CD1c-positive myeloid dendritic cell (primary cell): ENCODE measurements around the gene NR2F1.

Experiments used
- DNase-seq: peaks from one replicate; pipeline ENCODE4 v3.0.0-alpha.2; 2016; ENCODE audit errors: extremely low spot score

NR2F1 gene

DNA sequence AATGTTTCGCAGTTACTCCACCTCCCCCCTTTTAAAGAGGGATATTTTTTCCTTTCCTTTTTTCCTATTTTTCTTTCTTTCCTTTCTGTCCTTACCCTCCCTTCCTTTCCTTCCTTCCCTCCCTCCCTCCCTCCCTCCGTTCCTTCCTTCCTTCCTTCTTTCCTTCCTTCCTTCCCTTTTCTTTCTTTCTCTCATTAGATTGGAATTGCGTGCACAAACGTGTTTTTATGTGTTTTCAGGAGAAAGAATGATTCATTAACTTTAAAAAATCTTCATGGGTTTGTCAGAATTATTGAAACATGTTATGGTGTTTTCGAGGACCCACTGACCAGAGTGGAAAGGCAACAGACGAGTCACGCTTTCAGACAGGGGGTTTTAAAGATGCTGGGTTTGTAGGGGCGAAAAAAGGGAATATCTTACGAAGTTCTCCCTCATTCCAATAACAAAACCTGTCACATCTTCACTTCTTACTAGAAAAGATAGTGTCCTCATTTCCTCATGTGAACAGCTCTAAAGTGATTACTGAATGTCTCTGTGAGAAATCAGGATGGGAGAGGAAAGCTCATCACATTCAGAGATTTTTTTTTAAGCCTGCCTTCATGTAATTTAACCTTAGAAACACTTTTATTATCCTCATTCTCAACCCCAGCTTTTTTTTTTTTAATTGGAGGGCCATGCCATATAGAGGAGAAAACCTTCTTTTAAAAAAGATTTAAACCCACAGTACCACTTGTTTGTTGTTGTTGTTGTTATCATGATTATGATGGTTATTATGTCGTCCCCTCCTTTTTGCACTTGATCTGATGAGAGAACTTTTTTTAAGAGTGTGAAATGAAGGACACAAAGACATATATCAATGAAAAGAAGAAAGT is 21.9 kb downstream of the NR2F1 start:
- DNase-seq, result no peak

DNA sequence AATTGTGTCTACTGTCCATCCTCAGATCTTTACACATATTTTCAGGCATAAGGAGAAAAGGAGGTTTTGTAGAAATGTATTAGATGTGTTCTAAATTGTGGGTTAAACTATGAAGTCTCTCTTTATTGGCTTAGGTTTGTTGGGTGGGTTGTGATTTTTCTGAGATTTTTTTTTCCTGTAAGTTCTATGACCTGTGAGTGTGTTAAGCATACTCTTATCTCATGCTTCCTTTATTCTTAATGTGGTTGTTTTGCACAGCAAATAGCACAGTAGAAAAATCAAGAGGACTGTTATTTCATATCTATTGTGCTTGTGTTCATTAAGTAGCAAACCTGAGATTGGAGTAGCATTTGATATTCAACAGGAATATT is 23.3 kb downstream of the NR2F1 start:
- DNase-seq, result no peak

DNA sequence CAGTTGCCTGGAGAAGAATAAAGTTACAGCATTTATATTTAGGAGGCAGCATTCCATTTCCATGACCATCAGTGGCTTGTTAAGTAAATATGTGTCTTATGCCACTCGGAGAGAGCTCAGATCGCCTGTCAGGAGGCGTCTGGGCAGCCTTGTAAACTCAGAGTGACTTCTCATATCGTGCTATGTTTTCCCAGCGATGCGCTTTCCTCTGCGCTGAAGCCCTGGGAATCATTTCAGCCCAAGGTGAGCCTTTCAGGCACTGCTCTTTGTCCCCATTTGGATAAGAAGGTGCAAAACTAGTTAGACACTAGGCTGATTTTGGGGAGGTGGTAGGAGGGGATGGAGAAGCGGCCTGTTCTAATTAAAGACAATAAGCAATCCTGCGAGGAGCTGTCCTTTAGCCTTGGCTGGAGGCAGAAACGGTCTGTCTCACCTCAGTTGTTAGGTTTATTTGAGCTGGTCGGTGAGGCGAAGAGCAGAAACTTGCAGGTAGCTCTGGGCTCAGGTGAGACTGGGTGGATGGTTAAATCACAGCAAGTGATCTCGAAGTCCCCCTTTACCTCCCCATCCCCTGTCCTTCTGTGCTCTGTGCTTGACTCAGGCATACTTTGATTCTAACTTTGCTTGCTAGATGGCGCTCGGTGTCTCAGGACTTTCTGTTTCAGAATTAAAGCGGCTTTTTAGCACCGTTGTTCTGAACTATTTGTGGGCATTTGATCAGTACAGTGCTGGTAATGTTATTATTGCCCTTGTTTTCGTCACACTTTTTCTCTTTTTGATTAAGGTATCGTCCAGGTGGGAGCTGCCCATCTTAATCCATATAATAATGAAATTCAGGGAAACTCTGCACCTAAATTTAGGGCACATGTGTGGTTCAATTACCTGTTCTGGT is 24.6 kb downstream of the NR2F1 start:
- DNase-seq, result peak; percentile 37

DNA sequence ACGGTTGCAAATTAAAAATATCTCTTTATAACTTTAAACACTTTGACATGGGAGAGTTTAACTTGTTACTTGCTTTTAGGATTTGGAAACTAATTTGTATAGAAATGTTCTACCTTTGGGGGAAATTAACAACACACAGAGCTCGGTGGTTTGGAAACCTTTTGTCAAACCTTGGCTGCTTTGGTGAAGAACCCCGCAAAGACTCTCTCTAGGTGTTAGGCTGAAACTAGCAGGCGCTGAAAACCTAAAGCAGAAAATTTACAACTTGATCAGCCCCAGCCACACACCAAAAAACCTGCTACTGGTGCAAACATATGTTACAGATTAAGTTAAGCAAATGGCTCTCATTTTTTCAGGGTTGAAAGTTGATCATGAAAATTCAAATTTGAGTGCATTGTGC is 25.8 kb downstream of the NR2F1 start:
- DNase-seq, result no peak

DNA sequence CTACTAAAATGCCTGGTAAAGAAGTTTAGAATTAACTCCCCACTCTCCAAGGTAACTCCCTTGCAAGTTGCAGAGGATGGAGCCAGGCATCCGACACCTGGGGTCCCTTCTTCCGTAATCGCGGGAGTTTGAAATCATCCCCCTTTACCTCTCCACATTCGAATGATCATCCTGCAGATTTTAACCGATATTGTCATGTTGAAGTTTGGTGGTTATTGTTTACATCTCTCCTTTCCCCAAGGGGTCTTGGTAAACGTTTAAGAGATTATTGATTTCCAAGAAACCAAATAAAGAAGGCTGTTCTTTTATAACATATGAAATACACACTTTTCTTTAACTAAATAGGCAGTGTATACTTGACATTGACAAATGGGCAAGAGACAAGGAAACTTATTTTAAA is 26.7 kb downstream of the NR2F1 start:
- no peak for DNase-seq

DNA sequence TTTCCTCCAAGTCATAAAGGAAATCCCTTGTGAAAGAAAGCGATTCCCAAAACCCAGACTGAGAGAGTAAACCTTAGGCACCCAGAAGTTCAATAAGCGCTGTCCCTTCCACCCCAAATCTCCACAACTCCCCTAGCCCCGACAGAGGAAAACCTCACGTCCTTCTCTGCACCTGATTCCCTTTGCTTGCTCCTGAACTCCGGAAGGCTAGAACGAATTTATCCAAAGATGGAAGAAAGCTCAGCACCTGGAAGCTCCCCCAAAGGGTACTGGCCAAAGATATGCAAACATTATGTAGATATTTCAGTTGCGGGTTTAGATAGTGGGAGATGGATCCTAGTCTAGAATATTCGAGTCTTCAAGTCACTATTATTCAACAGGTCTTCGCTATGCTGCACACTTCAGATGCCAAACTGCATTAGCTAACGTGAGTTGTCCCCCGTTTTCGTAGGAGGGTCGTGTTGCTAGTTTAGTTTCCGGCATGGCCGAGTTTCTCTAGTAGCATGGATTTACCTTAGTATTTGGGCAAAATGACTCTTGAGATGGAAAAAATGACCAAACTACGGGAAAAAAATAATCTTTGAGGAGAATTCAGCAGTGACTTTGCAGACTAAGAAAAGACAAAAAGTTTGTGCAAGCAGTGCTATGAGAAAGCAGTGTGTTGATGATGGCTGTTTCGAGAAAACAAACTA is 27.7 kb downstream of the NR2F1 start:
- no peak for DNase-seq

DNA sequence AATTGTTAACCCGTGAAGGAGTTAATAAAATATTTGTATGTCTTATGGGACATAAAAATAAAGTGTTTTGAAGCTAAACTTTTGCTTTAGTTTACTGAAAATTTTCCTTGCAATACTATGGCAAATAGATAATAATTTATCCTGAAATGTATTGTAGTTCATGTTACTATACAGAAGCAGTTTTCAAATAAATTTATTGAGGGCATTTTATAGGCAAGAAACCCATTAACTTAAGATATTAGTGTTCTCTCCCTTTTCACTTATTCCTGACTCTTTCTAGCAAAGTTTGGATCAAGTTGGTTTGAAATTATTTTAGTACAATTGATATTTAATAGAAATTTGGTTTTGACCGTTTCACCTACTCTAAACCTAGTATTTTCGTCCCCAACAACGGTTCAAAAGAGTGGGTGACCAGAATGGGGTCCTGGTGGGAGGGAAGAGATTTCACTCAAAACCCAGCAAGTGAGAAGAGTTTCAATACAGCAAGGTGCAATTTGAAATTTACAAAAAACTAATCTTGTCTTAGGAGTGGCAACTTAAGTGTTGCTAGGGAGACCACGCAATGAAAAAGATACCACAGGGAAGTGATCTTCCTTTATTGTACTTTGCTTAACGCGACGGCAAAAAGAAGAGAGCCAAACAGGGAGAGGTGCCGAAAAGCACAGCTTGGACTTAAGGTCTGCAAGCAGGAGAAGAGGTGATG is 28.4 kb downstream of the NR2F1 start:
- no peak for DNase-seq

DNA sequence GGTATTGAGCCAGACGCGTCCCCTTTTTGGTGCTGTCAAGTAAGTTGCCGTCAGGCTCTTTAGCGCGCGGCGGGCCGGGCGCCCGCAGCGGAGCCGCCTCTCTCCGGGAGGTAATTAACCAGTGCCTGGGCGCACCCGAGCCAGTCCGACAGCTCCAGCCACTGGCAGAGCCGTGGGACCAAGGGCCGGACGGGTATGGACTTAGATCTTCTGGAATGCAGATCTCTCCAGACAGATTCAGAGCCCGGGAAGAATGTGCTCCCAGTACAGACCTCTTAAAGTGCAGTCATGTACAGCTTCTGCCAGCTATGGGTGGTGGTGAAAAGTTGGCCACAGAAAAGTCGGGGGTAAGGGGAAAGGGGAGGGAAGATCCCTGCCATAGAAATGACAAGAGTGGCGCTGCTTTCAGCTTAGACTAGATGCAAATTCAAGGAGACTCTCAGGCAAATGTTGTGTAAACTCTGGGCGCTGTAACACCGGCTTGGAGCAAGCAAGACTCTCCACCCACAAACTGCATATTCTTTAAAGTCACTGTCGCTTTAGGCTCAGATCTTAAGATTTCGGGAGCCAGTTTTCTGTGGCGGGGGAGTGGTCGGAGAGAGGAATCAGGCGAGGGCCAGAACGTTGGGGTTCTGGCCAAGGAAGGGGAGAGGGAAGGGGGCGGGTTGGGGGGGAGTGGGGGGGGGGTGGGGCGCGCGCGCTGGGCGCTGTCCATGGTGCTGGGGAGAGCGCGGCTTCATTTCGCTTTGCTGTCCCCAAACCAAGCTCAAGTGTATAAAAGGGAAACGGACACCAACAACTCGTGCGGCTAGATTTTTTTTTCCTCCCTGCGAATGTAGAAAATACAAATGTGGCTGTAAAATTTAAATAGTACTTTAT is 29.2 kb downstream of the NR2F1 start:
- DNase-seq, result no peak

DNA sequence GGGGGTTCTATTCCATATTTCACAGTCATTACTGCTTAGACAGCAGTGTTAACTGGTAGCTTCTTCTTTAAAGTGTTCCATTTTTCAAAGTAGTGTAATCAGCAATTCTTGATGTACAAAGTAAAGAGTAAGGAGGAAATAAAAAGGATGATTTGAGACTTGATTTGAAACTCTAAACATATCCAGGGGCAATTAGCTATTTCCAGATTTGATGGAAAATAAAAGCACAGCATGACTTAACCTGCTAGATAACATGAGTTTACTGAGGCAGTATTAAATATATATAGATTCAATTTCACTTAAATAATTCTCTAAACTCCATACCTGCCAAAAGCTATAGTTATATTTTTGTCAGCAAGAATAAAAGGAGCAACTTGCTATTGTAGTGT is 29.8 kb downstream of the NR2F1 start:
- DNase-seq, result no peak

DNA sequence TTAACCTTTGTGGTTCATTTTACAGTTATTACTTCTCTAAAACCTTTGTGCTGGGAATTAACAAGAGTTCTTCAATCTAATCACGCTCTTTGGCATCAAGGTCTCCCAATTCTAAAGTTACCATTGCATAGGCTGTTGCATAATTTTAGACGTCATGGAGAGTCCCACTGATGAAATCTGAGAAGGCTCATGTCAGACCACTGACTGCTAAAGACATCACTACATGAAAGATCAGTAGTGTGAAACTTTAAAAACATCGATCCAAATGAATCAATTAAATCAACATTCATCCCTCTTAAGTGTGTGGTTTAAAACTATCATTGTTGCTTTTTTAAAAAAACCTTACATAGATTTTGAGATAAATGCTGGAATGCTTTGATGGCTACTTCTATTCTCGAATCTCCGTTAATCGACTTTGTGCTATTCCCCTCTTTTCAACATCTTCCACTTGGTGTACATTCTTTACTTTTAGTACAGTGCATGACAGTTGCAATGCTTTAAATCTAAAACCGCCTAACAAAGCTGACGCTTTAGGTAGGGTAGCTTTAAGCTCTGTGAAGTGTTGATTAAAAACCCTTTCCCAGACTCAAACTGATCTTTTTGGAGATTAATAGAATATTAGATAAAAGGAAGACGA is 33.6 kb downstream of the NR2F1 start:
- DNase-seq, result no peak

DNA sequence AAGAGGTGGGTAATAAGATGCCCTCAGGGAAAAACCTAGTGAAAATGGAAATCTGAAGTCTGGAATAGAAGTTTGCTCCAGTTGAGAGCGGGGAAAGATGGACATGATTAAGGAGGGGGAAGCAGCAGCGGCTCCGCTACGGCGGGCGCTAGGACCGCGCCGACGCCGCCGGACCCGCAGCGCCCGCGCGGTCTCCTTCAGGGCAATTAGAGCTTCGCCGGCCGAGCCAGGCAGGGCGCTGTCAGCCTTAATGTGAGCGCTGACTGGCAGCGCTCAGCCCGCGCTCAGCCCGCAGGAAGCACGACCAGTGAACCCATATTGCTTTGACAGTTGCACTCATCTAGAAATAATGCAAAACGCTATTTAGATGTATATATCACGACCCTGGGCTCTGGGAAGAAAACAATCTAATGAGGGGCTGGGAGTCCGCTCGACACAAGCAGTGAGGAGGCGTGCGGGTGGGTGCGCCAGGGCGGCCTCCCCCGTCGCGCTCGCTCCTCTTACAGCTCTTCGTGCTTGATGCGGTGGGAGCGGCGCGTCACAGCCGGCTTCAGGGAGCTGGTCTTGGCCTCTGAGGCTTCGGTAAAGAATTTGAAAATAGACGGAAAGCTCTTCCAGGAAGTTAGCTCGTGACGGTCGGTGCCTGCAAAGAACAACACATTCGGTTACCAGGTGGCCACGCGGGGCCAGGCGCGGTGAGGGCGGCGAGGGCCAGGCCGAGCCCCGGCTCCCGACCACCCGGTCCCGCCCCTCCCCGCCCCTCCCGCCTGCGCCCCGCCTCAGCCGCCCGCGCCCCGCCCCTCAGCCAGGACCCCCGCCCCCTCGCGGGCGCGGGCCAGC is 37.7 kb downstream of the NR2F1 start:
- DNase-seq, result peak; percentile 56

DNA sequence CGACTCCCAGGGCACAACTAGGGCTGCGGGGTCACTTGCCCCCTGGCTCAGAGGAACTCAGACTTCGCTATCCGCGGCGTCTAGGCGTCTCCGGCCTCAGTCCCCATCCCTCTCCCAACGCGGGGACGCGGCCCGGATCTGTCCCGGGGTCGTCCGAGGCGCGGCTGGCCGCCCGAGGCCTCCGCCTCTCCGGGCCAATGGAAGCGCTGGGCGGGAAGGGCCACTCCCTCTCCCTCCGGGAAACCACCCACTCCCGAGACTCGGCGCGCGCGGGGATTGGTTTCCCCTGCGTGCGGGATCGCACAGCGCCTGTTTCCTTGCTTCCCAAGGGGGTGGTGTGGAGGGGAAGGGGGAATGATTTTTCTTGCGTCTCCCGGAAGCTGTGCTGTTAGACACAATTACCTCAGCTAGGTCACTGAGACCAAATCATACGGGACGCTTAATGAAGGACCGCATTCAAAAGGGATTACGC is 38.3 kb downstream of the NR2F1 start:
- DNase-seq, result peak; percentile 23

DNA sequence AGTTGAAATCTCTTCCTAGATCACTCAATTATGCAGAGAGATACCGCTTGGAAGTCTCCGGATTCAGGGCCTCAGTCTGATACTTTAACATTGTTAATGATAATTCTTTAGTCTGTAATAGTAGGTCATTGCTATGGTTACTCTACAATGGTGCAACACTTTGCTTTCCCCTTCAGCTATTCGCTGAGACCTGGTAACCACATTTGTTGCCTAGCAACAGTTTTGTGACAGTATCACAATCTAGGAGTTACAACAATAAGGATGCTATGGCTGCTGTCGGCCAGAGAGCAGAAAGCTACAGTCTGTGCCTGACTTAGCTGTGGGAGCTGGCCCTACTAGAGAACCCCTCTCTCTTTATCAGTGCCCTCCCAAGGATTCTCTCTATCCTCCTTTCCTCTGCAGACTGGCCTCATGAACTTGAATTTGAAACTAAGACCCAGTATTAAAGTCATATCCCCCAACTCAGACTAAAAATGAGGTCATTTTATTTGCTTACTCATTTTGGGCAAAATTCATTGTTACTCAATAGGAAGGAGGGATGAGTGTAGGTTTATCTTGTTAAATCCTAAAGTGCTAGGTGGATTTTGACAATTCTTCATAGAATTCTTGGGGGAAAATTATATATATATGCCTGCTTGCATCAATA is 39.3 kb downstream of the NR2F1 start:
- peak; percentile 59 for DNase-seq

DNA sequence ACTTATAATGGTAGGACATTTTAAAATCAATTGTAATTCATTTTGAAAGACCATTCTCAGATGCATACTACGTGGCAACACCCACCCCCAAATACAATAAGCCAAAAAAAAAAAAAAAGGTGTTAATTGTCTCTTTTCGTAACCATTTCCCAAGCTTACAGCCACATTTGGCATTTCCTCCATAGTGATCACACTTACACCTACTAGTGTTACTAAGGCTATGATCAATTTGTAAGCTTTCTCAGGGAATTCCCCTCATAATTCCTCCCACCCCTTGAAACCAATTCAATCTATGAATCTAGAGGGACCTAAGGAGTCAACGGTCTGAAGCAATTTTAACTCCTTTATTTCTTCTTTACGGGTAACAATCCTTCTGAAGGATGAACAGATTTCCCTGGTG is 40.1 kb downstream of the NR2F1 start:
- DNase-seq, result no peak

DNA sequence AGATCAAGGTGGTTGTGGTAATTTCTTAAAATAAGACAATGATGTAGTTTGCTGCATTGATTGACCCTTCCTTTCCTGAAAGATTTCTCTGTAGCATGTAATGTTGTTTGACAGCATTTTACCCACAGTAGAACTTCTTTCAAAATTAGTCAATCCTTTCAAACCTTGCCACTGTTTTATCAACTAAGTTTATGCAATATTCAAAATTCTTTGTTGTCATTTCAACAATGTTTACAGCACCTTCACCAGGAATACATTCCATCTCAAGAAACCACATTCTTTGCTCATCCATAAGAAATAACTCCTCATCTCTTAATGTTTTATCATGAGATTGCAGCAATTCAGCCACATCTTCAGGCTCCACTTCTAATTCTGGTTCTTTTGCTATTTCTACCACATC is 43.8 kb downstream of the NR2F1 start:
- DNase-seq, result no peak

DNA sequence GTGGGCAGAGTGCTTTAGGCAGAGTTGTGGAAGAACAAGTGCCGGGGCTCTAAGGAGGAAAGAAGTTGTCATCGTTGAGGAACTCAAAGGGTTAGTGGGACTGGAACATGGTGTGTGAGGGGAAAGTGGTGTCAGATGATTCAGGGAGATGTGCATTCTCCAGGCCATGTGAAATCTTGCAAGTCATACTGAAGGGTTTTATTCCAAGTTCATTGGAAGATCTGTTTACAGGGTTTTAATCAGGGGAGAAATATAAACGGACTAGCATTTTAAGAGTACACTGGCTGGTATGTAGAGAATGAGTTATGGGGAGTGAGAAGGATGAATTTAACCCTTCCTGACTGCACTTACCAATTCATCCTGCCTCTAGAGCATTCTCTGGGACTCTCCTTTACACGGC is 49.3 kb downstream of the NR2F1 start:
- DNase-seq, result no peak

DNA sequence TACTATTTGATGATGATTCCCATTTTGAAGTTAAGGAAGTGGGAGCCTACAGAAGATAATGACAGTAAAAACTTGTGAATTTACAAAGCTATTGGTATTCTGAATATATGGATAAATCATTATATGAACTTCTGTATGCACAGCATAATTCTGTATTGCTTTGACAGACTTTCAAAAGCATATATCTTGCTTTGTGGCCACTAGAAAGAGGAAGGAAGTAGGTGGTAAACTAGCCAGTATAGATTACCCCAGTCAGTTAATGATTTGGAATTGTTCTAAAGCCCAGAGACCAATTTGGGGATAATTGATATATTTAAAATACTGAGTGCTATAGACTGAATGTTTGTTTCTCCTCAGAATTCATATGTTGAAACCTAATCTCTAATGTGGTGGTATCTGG is 53.0 kb downstream of the NR2F1 start:
- no peak for DNase-seq

DNA sequence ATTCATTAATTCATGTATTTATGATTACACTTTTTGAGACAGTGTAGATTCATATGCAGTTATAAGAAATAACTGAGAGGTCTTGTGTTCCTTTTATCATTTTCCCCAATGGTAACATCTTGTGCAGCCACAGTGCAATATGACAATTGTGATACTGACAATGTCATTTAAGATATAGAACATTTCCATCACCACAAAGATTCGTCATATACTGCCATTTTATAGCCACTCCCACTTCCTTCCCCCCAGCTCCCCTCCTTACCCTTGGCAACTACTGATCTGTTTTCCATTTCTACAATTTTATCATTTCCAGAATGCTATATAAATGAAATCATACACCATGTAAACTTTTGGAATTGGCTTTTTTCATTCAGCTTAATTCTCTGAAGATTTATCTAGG is 53.8 kb downstream of the NR2F1 start:
- DNase-seq, result no peak

DNA sequence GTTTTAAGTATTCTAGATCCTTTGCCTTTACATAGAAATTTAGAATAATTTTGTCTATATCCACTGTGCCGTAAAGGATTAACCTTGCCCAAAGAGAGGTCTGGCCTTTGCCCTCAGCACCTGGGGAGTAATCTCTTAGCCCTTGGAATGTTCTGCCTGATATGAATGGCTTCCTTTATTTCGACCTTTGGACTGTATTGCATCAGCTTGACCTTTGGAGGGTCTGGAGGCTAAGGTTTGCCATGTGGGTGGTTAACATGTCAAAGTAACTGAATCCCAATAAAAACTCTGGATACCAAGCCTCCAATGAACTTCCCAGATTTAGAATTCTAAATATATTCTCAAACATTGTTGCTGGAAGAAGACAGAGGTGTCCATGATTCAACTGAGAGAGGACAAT is 54.7 kb downstream of the NR2F1 start:
- no peak for DNase-seq
